A549 (cell line): ENCODE measurements around the gene AHSG. TPM values are rescaled to one million over a fixed set of nuclear protein-coding genes. Genes with fewer than 3 reads are reported as not detected.

Source experiments
- ATAC-seq, 2 experiments: fragments of 200-7000 bp in 1 of 2; fragments of >200 bp in 1 of 2; cut with Nextera tagmentation in 1 of 2; cut with Tn5 transposase in 1 of 2; 3 replicates each; pipeline versions ENCODE4 v1.8.0 to v1.9.1; 2018 to 2020; ENCODE audit warnings: mild to moderate bottlenecking in 1 of 2, moderate library complexity in 1 of 2
- CTCF ChIA-PET: fragments of 300-600 bp; sonication (Branson Sonifier 250); formaldehyde crosslinking; extraction: SDS; loops from one replicate; lab custom pipeline; 2021; ENCODE audit warnings: antibody characterized with exemption, inconsistent platforms; lab: Yijun Ruan, JAX
- POLR2A ChIA-PET: fragments of 350-600 bp; formaldehyde crosslinking; extraction: SDS; loops from one replicate; lab custom pipeline; 2021; ENCODE audit warnings: antibody characterized with exemption, inconsistent platforms; lab: Yijun Ruan, JAX
- DNase-seq, 2 experiments: peaks; one replicate each; pipeline versions ENCODE4 v3.0.0 to v3.0.0-alpha.2; 2011 to 2016; ENCODE audit warnings: low read depth in 1 of 2, low spot score in 1 of 2
- FAIRE-seq: peaks from 2 replicates; lab custom pipeline; 2011; peaks lifted over from hg19 to GRCh38; lab: Jason Lieb, UNC
- H3K27ac ChIP-seq, 2 experiments: fragments of >200 bp; sonication (Bioruptor Twin); formaldehyde crosslinking; 3 replicates each; pipeline ENCODE4 v1.5.1; 2016 to 2017
- H3K4me1 ChIP-seq: fragments of >200 bp; sonication (Bioruptor Twin); formaldehyde crosslinking; 3 replicates; pipeline ENCODE4 v1.6.1; 2016
- H3K4me2 ChIP-seq: fragments of >200 bp; sonication (Bioruptor Twin); formaldehyde crosslinking; 3 replicates; pipeline ENCODE4 v1.6.1; 2016
- H3K4me3 ChIP-seq: fragments of >200 bp; sonication (Bioruptor Twin); formaldehyde crosslinking; 3 replicates; pipeline ENCODE4 v1.5.1; 2016
- H3K9me3 ChIP-seq: fragments of >200 bp; sonication (Bioruptor Twin); formaldehyde crosslinking; 3 replicates; pipeline ENCODE4 v1.6.1; 2016
- ATOH8 ChIP-seq: fragments of 250-450 bp; sonication (Bioruptor Pico); IDR thresholded peaks from 2 replicates; pipeline ENCODE4 v1.5.0; 2020; ENCODE audit warnings: low read depth, mild to moderate bottlenecking, moderate library complexity
- BHLHE40 ChIP-seq: IDR thresholded peaks from 2 replicates; pipeline ENCODE4 v1.6.1; 2012; ENCODE audit warnings: low read depth, low read length, inconsistent platforms
- CBX2 ChIP-seq: fragments of 200-600 bp; sonication (generic); IDR thresholded peaks from 2 replicates; pipeline ENCODE4 v1.6.1; 2016; ENCODE audit warnings: low read depth, mild to moderate bottlenecking, borderline replicate concordance
- CEBPB ChIP-seq, 2 experiments: fragments of >200 bp in 1 of 2; sonication (Bioruptor Twin) in 1 of 2; formaldehyde crosslinking in 1 of 2; IDR thresholded peaks; 2 replicates each; pipeline ENCODE4 v1.6.1; 2012 to 2016
- CHD4 ChIP-seq: fragments of 200-600 bp; sonication (generic); IDR thresholded peaks from 2 replicates; pipeline ENCODE4 v1.6.1; 2016; ENCODE audit warnings: antibody characterized with exemption, mild to moderate bottlenecking, borderline replicate concordance
- FOSB ChIP-seq: fragments of 250-450 bp; sonication (Bioruptor Pico); IDR thresholded peaks from 2 replicates; pipeline ENCODE4 v1.5.0; 2020; ENCODE audit warnings: mild to moderate bottlenecking, moderate library complexity
- FOSL2 ChIP-seq, 2 experiments: fragments of 450-650 bp in 1 of 2; fragments of >200 bp in 1 of 2; sonication (Bioruptor Twin) in 1 of 2; formaldehyde crosslinking; IDR thresholded peaks; 2 replicates each; pipeline versions ENCODE4 v1.5.0 to v1.6.1; 2016 to 2020; ENCODE audit warnings: mild to moderate bottlenecking in 1 of 2, moderate library complexity in 1 of 2
- HOXB5 ChIP-seq: fragments of 250-450 bp; sonication (Bioruptor Pico); IDR thresholded peaks from 2 replicates; pipeline ENCODE4 v1.5.0; 2020; ENCODE audit warnings: mild to moderate bottlenecking, moderate library complexity
- JUN ChIP-seq, 2 experiments: fragments of >200 bp; sonication (Bioruptor Twin); formaldehyde crosslinking; IDR thresholded peaks; 2 replicates in 1 of 2; 3 replicates in 1 of 2; pipeline ENCODE4 v1.6.1; 2016 to 2017
- JUNB ChIP-seq: fragments of >200 bp; sonication (Bioruptor Twin); formaldehyde crosslinking; IDR thresholded peaks from 2 replicates; pipeline ENCODE4 v1.6.1; 2016
- KDM5A ChIP-seq: fragments of 200-600 bp; sonication (generic); IDR thresholded peaks from 2 replicates; pipeline ENCODE4 v1.6.1; 2016; ENCODE audit warnings: antibody characterized with exemption, mild to moderate bottlenecking
- MYC ChIP-seq: IDR thresholded peaks from 2 replicates; pipeline ENCODE4 v1.6.1; 2012; ENCODE audit warnings: mild to moderate bottlenecking, inconsistent platforms, low read length, improper control_type of control experiment, borderline replicate concordance
- NPAS2 ChIP-seq: fragments of 250-450 bp; sonication (Bioruptor Pico); IDR thresholded peaks from 2 replicates; pipeline ENCODE4 v1.8.0; 2022; ENCODE audit warnings: mild to moderate bottlenecking, moderate library complexity, borderline replicate concordance
- NR3C1 ChIP-seq: fragments of >200 bp; sonication (Bioruptor Twin); formaldehyde crosslinking; IDR thresholded peaks from 3 replicates; pipeline ENCODE4 v1.6.1; 2017
- PBX3 ChIP-seq: IDR thresholded peaks from 2 replicates; pipeline ENCODE4 v1.6.1; 2012
- PHF8 ChIP-seq: fragments of 200-600 bp; sonication (generic); IDR thresholded peaks from 2 replicates; pipeline ENCODE4 v1.6.1; 2016; ENCODE audit warnings: low read depth, mild to moderate bottlenecking, antibody characterized with exemption, moderate library complexity, borderline replicate concordance
- POLR2AphosphoS2 ChIP-seq: conservative IDR thresholded peaks from 2 replicates; pipeline ENCODE4 v1.6.1; 2012; ENCODE audit warnings: low read length, improper control_type of control experiment, inconsistent platforms
- RCOR1 ChIP-seq: fragments of 150-350 bp; IDR thresholded peaks from 2 replicates; pipeline ENCODE4 v1.6.1; 2014; ENCODE audit warnings: antibody characterized with exemption, low read length, low read depth
- SMC3 ChIP-seq: fragments of >200 bp; sonication (Bioruptor Twin); formaldehyde crosslinking; IDR thresholded peaks from 3 replicates; pipeline ENCODE4 v1.6.1; 2018; ENCODE audit warnings: inconsistent platforms
- TFCP2L1 ChIP-seq: fragments of 250-450 bp; sonication (Bioruptor Pico); IDR thresholded peaks from 2 replicates; pipeline ENCODE4 v1.5.0; 2021; ENCODE audit warnings: mild to moderate bottlenecking
- TP53 ChIP-seq: fragments of 250-450 bp; sonication (Bioruptor Pico); IDR thresholded peaks from 2 replicates; pipeline ENCODE4 v1.5.0; 2021; ENCODE audit warnings: mild to moderate bottlenecking, moderate library complexity
- WGBS: methylation state at CpG from one replicate; pipeline ENCODE4 v1.1.6; 2017; ENCODE audit errors: missing lambda C conversion rate; 5-methylcytosine and 5-hydroxymethylcytosine counted together
- polyA plus RNA-seq, 4 experiments: library from polyadenylated mRNA; depleted of rRNA in 3 of 4; stranded (reverse); fragments of >200 nt; fragmentation: RNase III in 1 of 4; extraction: RNeasy Plus Mini Kit Qiagen cat#74134 plus additional on column Dnase treatment in 1 of 4; gene quantifications; 2 replicates in 3 of 4; 3 replicates in 1 of 4; pipeline ENCODE4 v1.2.3, GENCODE V29; 2011 to 2017
- TF ChIP-seq, protein P1 (sequence below): IDR thresholded peaks from 2 replicates; pipeline ENCODE4 v1.6.1; 2012; ENCODE audit warnings: low read depth, borderline replicate concordance
- TF ChIP-seq, protein P2 (sequence below): fragments of 450-650 bp; IDR thresholded peaks from 2 replicates; pipeline ENCODE4 v1.6.1; 2014; ENCODE audit warnings: antibody characterized with exemption

The AHSG gene
- polyA plus RNA-seq, 2 of the 4 experiments (the other 2 are of a cell fraction), result 0.08 to 0.49 TPM

DNA sequence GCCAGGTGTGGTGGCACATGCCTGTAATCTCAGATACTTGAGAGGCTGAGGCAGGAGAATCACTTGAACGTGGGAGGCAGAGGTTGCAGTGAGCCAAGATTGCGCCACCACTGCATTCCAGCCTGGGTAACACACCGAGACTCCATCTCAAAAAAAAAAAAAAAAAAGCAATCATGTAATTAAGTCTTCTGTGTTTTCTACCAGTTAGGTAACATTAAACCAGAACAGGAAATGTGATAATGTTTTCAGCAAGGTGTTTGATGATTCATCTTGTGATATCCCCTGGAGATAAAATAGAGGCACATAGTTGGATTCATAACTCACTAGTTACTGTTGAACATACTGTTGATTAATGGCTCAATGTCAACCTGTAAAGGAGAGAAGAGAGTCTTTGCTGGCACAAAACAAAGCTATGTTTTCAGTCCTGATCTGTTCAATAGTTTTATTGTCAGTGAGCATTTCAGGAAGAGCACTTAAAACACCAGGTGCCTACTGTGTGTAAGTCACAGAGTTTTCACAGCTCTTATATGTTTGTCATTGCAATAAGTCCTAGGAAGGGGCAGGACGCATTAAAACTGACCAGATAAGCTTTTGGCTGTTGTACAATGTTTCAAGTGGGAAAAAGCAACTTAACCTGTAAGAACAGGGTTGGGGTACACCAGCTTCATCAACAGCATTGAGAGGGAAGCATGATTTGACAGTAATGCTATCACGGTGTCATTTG, 22.8 kb upstream of the AHSG start:
- ChIA-PET CTCF (interaction anchor here (0.6 to 7.4 kb wide), 4 partner anchors 10 to 245 kb away, joined by 3 to 62 read pairs (median 5); no protein-coding TSS in a partner anchor), POLR2A (interaction anchor here (0.6 to 1.5 kb wide), 4 partner anchors 10 to 935 kb away, joined by 3 to 5 read pairs (median 4); partner anchors contain the start of gene DNAJB11)
- H3K4me3 ChIP-seq, result no peak overlapping the region
- no peak for TF ChIP-seq JUN (IDR thresholded peaks at IDR 0.05)
- TF ChIP-seq FOSL2 (IDR thresholded peaks at IDR 0.05), result no peak
- TF ChIP-seq FOSL2 (CRISPR knock-in tag; IDR thresholded peaks at IDR 0.05), result 0 out of 2 replicates have a peak, but pooled peaks have one; percentile 26
- no peak for TF ChIP-seq RCOR1
- TF ChIP-seq, protein P1, sequence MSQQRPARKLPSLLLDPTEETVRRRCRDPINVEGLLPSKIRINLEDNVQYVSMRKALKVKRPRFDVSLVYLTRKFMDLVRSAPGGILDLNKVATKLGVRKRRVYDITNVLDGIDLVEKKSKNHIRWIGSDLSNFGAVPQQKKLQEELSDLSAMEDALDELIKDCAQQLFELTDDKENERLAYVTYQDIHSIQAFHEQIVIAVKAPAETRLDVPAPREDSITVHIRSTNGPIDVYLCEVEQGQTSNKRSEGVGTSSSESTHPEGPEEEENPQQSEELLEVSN, result no peak
- TF ChIP-seq ATOH8 (CRISPR knock-in tag), result no peak
- TF ChIP-seq POLR2AphosphoS2, result no peak
- TF ChIP-seq CEBPB (IDR thresholded peaks at IDR 0.05), result peak; percentile 55 to 56; a peak in 3 of 4 replicates
- no peak for TF ChIP-seq TP53 (CRISPR knock-in tag)
- TF ChIP-seq JUNB, result peak; percentile 43
- TF ChIP-seq KDM5A, result no peak
- no peak for TF ChIP-seq MYC
- no peak for TF ChIP-seq CBX2
- no peak for TF ChIP-seq NPAS2 (CRISPR knock-in tag)
- no peak for TF ChIP-seq HOXB5
- no peak for TF ChIP-seq CHD4
- TF ChIP-seq NR3C1, result no peak
- TF ChIP-seq SMC3, result no peak
- no peak for TF ChIP-seq FOSB (CRISPR knock-in tag)
- TF ChIP-seq PBX3, result no peak
- no peak for TF ChIP-seq PHF8
- no peak for TF ChIP-seq BHLHE40
- TF ChIP-seq, protein P2, sequence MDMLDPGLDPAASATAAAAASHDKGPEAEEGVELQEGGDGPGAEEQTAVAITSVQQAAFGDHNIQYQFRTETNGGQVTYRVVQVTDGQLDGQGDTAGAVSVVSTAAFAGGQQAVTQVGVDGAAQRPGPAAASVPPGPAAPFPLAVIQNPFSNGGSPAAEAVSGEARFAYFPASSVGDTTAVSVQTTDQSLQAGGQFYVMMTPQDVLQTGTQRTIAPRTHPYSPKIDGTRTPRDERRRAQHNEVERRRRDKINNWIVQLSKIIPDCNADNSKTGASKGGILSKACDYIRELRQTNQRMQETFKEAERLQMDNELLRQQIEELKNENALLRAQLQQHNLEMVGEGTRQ, result no peak
- TF ChIP-seq TFCP2L1 (CRISPR knock-in tag), result no peak
- WGBS, result 55% methylated on average over 5 of the region's 5 CpGs
- peaks cover 26% of the 10 kb centered on the region for H3K4me1 ChIP-seq
- peak overlapping the region; percentile 21 to 58; a peak in 2 of 6 replicates for H3K27ac ChIP-seq
- no peaks in the 10 kb centered on the region for H3K9me3 ChIP-seq
- no peak for ATAC-seq
- FAIRE-seq, result no peak
- DNase-seq, result peak in 1 of 2 experiments; percentile 17
- peak overlapping the region; percentile 58 for H3K4me2 ChIP-seq
